A673 (cell line): ENCODE data around the gene HMG20B.

Experiments used
- EZH2 ChIP-seq: fragments of 200-600 bp; sonication (generic); IDR thresholded peaks from 2 replicates; pipeline ENCODE4 v1.6.1; 2017; ENCODE audit warnings: borderline replicate concordance, low read depth, mild to moderate bottlenecking, mixed read lengths, antibody characterized with exemption, low read length; ENCODE audit not compliant: poor library complexity, severe bottlenecking
- TF ChIP-seq, protein P1 (sequence below): fragments of 300-800, 200-600 bp; sonication (generic); conservative IDR thresholded peaks from 2 replicates; pipeline ENCODE4 v1.5.1; 2017; ENCODE audit warnings: low read depth, mild to moderate bottlenecking, antibody characterized with exemption, low read length, moderate library complexity, mixed read lengths

DNA sequence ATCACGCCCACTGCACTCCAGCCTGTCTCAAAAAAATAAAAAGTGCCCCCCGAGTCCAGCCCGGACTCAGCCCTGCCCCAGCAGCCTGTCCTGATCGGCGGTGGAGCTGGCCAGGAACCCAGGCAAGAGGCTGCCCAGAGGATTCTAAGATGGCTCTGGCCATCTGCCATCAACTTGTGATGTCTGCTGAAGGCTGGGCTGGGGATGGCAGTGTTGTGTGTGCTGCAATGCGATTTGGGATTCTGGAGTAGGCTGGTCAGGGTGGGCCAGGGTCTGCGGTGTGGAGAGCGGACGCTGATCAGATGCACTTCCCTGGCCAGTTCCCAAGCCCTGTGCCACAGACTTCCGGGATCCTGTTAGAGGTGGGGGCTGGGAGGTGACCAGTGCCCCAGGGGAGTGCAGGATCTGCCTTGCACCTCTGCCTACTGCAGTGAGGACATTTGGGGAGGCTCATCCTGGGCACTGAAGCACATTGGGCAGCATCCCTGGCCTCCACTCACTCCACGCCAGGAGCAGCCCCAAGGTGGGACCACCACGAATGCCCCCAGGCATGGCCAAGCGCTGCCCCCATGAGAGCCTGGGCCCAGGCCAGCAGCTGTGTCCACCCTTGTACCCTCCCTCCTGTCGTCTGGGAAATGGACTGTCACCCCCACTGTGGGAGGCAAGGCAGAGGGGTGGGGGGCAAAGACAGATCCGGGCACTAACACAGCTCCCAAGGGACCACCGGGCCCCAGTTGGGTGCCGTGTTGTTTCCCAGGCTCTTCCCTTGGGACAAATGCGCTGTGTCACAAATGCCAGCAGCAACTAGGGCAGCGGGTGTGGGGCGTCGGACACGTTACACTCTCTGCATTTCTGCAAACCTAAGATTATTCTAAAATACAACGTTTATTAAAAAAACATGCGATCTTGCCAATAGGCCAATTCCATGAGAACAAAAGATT is 37.3 kb downstream of the HMG20B start:
- TF ChIP-seq, protein P1, sequence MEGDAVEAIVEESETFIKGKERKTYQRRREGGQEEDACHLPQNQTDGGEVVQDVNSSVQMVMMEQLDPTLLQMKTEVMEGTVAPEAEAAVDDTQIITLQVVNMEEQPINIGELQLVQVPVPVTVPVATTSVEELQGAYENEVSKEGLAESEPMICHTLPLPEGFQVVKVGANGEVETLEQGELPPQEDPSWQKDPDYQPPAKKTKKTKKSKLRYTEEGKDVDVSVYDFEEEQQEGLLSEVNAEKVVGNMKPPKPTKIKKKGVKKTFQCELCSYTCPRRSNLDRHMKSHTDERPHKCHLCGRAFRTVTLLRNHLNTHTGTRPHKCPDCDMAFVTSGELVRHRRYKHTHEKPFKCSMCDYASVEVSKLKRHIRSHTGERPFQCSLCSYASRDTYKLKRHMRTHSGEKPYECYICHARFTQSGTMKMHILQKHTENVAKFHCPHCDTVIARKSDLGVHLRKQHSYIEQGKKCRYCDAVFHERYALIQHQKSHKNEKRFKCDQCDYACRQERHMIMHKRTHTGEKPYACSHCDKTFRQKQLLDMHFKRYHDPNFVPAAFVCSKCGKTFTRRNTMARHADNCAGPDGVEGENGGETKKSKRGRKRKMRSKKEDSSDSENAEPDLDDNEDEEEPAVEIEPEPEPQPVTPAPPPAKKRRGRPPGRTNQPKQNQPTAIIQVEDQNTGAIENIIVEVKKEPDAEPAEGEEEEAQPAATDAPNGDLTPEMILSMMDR = no peak
- TF ChIP-seq EZH2 = no peak
